Measurements from ENCODE around the gene NELL1.

The NELL1 gene

DNA sequence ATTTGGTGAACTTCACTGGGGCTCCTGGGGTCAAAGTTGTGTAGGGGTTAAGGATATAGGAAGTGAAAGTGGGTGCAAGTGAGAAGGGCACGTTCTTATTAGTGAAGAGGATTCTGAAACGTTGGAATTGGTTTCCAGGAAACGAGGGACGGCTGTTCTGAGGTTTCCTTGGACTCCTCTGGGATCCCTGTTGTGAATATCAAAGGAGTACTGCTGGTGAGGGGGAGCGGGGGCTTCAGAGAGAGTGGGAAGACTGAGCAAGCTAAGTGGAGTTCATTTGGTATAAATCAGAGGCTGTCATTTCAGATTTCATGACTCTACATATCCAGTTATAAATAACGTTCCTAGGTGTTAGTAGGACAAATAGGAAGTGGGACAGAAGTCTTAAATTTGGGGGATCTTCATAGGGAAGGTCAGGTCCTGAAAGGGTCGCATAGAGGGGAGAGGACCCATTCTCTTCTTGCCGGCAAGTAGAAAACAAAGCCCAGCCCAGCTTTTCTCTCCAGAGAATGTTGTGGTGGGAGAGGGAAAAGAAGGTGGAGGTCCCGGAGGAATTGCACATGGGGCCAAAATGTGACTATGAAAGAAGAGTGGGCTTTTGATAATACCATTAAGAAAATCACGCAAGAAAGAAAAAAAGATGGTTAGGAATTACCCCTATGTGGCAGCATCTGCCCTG lies 1.1 kb upstream of the NELL1 start:
- no peak for DNase-seq (ENCODE audit: low read depth in 2 of 2)

- DNase-seq (ENCODE audit: low read depth in 2 of 2), result no peak
Measured at GRCh38 chr11:20669820-20670684, 666 bp downstream of the NELL1 start.

DNA sequence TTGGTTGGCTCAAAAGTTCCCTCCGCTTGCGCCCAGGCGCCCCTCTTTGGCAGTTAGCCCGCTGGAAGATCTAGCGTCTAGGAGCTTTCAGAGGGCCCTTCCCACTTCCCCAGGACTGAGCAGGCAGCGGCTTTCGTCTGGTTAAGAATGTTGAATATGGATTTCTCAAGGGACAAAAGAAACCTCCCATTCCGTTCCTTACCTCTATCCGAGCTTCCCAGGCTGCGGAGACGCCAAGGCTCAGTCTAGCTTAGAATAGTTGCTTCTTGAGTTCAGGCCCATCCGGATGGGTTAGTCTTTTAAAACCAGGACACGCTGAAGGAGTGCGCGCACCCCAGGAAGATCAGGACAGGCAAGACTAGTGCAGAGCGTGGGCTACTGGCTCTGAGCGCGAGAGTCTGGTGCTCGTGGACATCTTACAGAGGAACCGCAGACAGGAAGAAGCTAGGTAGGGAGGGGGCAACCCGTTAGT lies 1.6 kb downstream of the NELL1 start:
- no peak for DNase-seq (ENCODE audit: low read depth in 2 of 2)

- no peak for DNase-seq (ENCODE audit: low read depth in 2 of 2)
Measured at GRCh38 chr11:20671856-20672546, 2.6 kb downstream of the NELL1 start.

GRCh38 chr11:20672575-20672974 lies 3.2 kb downstream of the NELL1 start:
- DNase-seq (ENCODE audit: low read depth in 2 of 2), result no peak

DNA sequence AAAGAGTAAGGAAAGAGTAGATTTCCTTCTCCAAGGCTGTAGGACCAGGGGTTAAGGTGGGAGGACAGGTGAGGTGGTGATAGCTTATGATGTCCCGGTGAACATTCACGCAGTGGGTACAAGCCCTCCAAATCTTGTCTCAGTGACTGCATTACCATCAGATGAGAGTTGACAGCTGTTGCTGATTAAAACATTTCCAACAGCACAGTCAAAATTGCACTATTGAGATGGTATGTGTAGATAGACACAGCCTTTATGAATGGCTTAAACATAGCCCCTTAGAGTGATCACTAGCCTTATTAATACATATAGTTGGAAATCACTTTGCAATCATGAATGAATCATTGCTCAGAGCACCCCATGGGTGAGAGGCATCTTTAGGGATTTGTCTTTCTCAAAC lies 7.3 kb downstream of the NELL1 start:
- DNase-seq (ENCODE audit: low read depth in 2 of 2), result no peak

- no peak for DNase-seq (ENCODE audit: low read depth in 2 of 2)
Measured at GRCh38 chr11:20688761-20689160, 19.4 kb downstream of the NELL1 start.

- no peak for DNase-seq (ENCODE audit: low read depth in 2 of 2)
Measured at GRCh38 chr11:20707876-20708275, 38.5 kb downstream of the NELL1 start.

GRCh38 chr11:20712912-20713311 lies 43.5 kb downstream of the NELL1 start:
- no peak for DNase-seq (ENCODE audit: low read depth in 2 of 2)

GRCh38 chr11:20715464-20715863 lies 46.1 kb downstream of the NELL1 start:
- no peak for DNase-seq (ENCODE audit: low read depth in 2 of 2)

GRCh38 chr11:20715931-20716330 lies 46.5 kb downstream of the NELL1 start:
- DNase-seq (ENCODE audit: low read depth in 2 of 2), result no peak

DNA sequence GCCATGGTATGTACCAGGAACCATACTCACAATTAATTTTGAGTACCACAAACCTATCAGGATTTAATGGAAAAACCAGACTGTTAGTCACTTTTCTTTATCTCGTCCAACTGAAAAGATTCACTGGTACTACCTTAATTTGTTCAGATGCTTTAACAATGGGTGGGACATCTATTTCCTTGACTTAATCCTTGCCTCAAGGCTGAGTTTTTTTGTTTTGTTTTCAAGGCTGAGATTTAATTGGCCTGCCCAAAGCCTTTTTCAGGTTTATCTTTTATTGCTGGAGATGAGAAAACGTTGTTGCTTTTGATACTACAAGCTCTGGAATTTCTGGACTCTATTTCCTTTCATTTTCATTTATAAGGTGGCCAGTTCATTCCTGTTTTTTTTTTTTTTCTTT lies 50.4 kb downstream of the NELL1 start:
- DNase-seq (ENCODE audit: low read depth in 2 of 2), result no peak

DNA sequence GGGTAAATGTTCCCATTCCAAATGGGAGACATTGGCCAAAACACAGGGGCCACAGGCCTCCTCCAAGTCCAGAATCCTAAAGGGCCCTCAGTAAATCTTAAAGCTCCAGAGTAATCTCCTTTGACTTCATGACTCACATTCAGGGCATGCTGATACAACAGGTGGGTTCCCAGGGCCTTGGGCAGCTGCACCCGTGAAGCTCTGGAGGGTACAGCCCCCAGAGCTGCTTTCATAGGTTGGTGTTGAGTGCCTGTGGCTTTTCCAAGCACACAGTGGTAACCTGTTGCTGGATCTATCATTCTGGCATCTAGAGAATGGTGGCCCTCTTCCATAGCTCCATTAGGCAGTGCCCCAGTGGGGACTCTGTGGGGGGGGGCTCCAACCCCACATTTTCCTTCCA lies 54.0 kb downstream of the NELL1 start:
- DNase-seq (ENCODE audit: low read depth in 2 of 2), result no peak

- DNase-seq (ENCODE audit: low read depth in 2 of 2), result no peak
Measured at GRCh38 chr11:20729597-20730105, 60.3 kb downstream of the NELL1 start.

DNA sequence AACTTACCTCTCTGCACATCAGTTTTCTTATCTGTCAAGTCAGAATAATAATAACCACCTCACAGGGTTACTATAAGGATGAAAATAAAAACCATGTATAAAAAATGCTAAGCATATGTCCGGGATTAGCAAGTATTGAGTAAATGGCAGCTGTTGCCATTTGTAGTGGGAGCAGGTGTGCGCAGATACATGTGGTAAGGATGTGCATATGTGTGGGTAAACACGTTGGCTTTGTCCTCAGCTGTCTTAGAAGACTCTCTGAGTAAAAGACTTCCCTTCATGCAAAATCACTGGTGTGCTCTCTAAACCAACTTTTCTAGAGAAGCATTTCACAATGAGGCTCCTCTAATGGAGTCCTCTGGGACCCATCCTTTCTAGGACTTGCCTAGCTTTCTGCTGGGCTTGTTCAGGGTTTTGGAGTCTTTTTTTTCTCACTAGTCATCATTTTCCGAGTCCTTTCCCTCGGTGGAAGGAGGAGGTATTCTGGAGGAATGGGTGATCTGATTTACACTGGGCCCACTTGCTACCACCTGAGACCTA lies 62.4 kb downstream of the NELL1 start:
- no peak for DNase-seq (ENCODE audit: low read depth in 2 of 2)

GRCh38 chr11:20739107-20739506 lies 69.7 kb downstream of the NELL1 start:
- DNase-seq (ENCODE audit: low read depth in 2 of 2), result no peak

- DNase-seq (ENCODE audit: low read depth in 2 of 2), result no peak
Measured at GRCh38 chr11:20739577-20739976, 70.2 kb downstream of the NELL1 start.

DNA sequence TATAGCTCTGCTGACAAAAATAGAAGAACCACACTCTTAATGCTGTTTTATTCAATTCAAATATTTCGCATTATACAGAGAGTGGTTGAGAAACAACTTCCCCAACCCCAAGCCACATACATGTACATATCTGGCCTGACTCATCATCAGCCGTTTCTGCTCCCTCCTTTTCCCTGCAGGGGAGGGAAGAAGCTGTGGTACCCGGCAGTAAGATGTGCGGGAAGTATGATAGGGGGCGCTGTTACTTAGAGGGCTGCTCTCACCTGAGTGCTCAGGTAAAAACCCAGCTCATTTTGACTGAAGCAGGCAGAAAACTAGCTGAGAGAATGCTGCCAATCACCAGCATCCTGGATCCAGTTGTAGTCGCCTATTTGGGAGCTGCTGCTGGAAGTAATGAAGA lies 85.5 kb downstream of the NELL1 start:
- DNase-seq (ENCODE audit: low read depth in 2 of 2), result no peak

- no peak for DNase-seq (ENCODE audit: low read depth in 2 of 2)
Measured at GRCh38 chr11:20759541-20759940, 90.2 kb downstream of the NELL1 start.

DNA sequence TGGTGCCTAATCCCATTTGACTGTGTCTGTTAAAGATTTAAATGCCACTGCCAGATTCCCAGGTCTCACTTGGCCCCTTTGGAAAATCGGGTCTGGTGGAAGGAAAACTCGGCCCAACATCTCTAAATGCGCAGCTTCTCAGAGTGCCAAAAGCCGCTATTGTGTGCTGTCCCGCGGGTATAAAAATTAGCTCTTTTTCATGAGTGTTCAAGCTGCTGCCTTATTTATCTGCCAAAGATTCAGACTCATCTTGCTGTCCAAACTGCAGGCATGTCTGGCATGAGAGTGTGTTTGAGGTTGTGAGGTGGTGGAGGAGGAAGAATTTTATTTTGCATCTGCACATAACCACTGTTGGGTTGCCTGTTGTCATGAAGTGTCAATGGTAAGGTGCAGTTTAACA lies 91.4 kb downstream of the NELL1 start:
- no peak for DNase-seq (ENCODE audit: low read depth in 2 of 2)

GRCh38 chr11:20762116-20762844 lies 92.9 kb downstream of the NELL1 start:
- DNase-seq (ENCODE audit: low read depth in 2 of 2), result no peak

All from stimulated activated CD4-positive, alpha-beta T cell treated with anti-CD3 and anti-CD28 coated beads, Interleukin-1b, Interleukin-23, amount 100 ng/mL, for 1 hour (primary cell).